Stimulated activated CD4-positive, alpha-beta T cell treated with anti-CD3 and anti-CD28 coated beads, Interleukin-4, amount 100 ng/mL, for 48 hours (primary cell): ENCODE measurements around the gene KIF2C.
"Not testable (repeated sequence)": the region's sequence is repeated elsewhere in the genome, so short reads cannot be mapped to it uniquely, and the experiment has no call there.

Source experiments
- DNase-seq, 2 donors: peaks; one replicate each; pipeline ENCODE4 v3.0.0-alpha.2; 2020; ENCODE audit warnings: low read depth in 2 of 2

The KIF2C gene

GRCh38 chr1:44812822-44813543 is 73.3 kb downstream of the KIF2C start:
- DNase-seq: no peak

GRCh38 chr1:44815926-44816325 is 76.3 kb downstream of the KIF2C start:
- not testable (repeated sequence) for DNase-seq

GRCh38 chr1:44817307-44817706 is 77.7 kb downstream of the KIF2C start:
- no peak for DNase-seq
